ENCODE data around the gene KCNH1. TPM values are rescaled to one million over a fixed set of nuclear protein-coding genes. Genes with fewer than 3 reads are reported as not detected.

The KCNH1 gene, protein sequence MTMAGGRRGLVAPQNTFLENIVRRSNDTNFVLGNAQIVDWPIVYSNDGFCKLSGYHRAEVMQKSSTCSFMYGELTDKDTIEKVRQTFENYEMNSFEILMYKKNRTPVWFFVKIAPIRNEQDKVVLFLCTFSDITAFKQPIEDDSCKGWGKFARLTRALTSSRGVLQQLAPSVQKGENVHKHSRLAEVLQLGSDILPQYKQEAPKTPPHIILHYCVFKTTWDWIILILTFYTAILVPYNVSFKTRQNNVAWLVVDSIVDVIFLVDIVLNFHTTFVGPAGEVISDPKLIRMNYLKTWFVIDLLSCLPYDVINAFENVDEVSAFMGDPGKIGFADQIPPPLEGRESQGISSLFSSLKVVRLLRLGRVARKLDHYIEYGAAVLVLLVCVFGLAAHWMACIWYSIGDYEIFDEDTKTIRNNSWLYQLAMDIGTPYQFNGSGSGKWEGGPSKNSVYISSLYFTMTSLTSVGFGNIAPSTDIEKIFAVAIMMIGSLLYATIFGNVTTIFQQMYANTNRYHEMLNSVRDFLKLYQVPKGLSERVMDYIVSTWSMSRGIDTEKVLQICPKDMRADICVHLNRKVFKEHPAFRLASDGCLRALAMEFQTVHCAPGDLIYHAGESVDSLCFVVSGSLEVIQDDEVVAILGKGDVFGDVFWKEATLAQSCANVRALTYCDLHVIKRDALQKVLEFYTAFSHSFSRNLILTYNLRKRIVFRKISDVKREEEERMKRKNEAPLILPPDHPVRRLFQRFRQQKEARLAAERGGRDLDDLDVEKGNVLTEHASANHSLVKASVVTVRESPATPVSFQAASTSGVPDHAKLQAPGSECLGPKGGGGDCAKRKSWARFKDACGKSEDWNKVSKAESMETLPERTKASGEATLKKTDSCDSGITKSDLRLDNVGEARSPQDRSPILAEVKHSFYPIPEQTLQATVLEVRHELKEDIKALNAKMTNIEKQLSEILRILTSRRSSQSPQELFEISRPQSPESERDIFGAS
- total RNA-seq, result not detected
- total RNA-seq, result 0 reads per million in 2 donors

DNA sequence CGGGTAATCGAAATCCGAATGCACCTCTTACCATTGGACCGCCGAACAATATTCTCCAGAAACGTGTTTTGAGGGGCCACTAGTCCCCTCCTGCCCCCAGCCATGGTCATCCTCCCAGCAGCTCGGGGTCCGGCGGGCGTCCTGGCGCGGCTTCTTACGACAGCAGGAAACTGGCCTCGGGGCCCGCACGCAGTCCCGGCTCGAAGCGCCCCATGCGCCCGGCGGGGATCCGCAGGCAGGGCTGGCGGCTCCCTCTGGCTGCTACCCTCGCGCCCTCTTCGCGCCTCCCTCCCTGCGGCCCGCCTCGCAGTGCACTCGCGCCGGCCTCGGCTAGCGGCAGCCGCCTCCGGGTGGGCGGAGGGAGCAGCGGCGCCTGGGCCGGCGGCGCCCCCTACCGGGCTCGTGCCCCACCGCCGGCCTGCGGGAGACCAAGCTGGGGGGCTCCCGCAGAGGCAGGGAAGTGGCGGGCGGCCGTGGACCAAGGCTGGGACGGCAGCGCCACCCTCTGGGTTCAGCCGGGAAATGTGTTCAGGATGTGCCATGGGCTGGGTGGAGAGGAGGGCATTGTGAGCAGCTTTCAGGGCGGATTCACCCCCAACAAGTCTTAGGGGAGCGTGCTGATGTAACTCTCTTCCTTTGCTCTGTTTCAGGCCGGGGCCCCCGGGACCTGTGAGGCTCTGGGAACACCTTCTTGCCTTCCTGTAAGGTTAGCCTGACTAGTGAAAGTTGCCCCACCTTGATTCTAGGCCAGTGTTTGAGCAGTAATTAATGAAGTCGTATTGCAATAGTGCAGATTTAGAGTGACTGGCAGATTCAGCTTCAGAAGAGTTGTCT is at the start of gene KCNH1:
Gene KCNH1, minus strand, starts transcription at position 313 of the 834 bp plus-strand sequence. Its CDS starts 203 bp downstream, at position 110.
- Mint-ChIP-seq H3K36me3 (ENCODE audit: low read depth) (no peaks in the 10 kb centered on the region), H3K27me3 (peaks cover 68% of the 10 kb centered on the region), H3K27ac (no peak within 1 kb of the TSS), H3K4me1 (peaks cover 8% of the 10 kb centered on the region), H3K4me3 (peak within 1 kb of the TSS; percentile 80)
- ATAC-seq, result peak; percentile 91
- peak; percentile 56 to 65 (median 60) for DNase-seq
- no peaks in the 10 kb centered on the region for H3K9me3 ChIP-seq (ENCODE audit: control insufficient read depth, low read length, poor library complexity, severe bottlenecking)

DNA sequence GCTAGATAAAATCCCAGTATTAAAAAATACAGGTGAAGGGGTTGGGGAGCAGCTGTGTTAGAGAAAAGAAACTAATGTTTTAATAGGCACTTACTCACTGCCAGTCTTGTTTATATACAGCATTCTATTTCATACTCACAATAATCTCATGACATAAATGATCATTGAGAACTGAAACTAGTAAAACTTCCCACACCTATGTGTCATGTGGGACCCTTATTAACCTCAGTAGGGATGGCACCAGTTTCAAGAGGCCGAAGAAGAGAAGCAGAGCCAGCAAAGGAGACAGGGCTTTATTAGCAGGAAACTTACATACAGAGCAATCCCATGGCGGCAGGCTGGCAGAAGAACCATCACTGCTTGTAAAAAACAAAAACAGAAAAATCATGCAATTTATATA is 48.8 kb upstream of the KCNH1 start:
- Mint-ChIP-seq H3K4me1 (peaks cover 5% of the 10 kb centered on the region), H3K36me3 (ENCODE audit: low read depth) (no peaks in the 10 kb centered on the region), H3K27me3 (peaks cover 21% of the 10 kb centered on the region), H3K27ac (no peak overlapping the region), H3K4me3 (no peak overlapping the region)
- ATAC-seq, result no peak
- no peaks in the 10 kb centered on the region for H3K9me3 ChIP-seq (ENCODE audit: control insufficient read depth, low read length, poor library complexity, severe bottlenecking)
- no peak for DNase-seq

DNA sequence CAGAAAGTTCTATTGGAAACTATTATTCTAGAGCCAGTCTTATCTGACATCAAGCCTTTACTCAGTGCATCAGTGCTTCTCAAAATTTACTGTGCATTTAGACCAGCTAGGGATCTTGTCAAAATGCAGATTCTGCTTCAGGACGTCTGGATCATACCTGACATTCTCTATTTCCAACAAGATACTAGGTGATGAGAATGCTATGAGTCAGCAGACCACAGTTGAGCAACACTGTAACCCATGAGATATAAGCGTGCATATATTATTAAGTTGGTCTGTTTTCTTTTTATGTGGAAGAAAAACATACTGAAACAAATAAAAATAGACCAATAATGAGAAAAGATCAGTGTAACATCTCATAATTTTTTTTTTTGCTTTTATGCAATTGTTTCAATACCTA is 40.4 kb upstream of the KCNH1 start:
- Mint-ChIP-seq H3K27me3 (peaks cover 20% of the 10 kb centered on the region), H3K4me3 (no peak overlapping the region), H3K4me1 (peaks cover 3% of the 10 kb centered on the region), H3K36me3 (ENCODE audit: low read depth) (peaks cover 3% of the 10 kb centered on the region), H3K27ac (no peak overlapping the region)
- ATAC-seq (no peak), DNase-seq (no peak)
- H3K9me3 ChIP-seq (ENCODE audit: control insufficient read depth, low read length, poor library complexity, severe bottlenecking), result no peaks in the 10 kb centered on the region

DNA sequence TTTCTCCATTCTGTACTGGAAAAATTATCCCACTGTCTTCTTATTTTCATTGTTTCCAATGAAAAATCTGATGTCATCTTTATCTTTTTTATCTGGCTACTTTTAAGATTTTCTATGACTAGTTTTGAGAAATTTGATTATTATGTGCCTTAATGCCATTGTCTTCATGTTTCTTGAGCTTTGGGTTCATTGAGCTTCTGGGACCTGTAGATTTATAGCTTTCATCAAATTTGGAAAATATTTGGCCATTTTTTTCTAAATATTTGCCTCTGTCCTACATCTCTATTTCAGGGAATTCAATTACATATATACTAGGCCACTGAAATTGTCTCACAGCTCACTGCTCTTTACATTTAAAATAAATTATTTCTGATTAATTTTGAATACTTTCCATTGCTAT is 38.7 kb upstream of the KCNH1 start:
- ATAC-seq, result no peak
- Mint-ChIP-seq H3K4me1 (no peaks in the 10 kb centered on the region), H3K36me3 (ENCODE audit: low read depth) (peaks cover 3% of the 10 kb centered on the region), H3K27ac (no peak overlapping the region), H3K4me3 (no peak overlapping the region), H3K27me3 (peaks cover 11% of the 10 kb centered on the region)
- no peaks in the 10 kb centered on the region for H3K9me3 ChIP-seq (ENCODE audit: control insufficient read depth, low read length, poor library complexity, severe bottlenecking)
- no peak for DNase-seq

GRCh38 chr1:211169353-211169752 is 35.4 kb upstream of the KCNH1 start:
- Mint-ChIP-seq H3K4me3 (no peak overlapping the region), H3K27me3 (peaks cover 5% of the 10 kb centered on the region), H3K4me1 (no peaks in the 10 kb centered on the region), H3K27ac (no peak overlapping the region), H3K36me3 (ENCODE audit: low read depth) (peaks cover 7% of the 10 kb centered on the region)
- ATAC-seq (no peak), DNase-seq (no peak)
- H3K9me3 ChIP-seq (ENCODE audit: control insufficient read depth, low read length, poor library complexity, severe bottlenecking), result no peaks in the 10 kb centered on the region

GRCh38 chr1:211158866-211159265 is 24.9 kb upstream of the KCNH1 start:
- Mint-ChIP-seq H3K36me3 (ENCODE audit: low read depth) (no peaks in the 10 kb centered on the region), H3K4me1 (peaks cover 4% of the 10 kb centered on the region), H3K4me3 (no peak overlapping the region), H3K27ac (no peak overlapping the region), H3K27me3 (no peaks in the 10 kb centered on the region)
- no peaks in the 10 kb centered on the region for H3K9me3 ChIP-seq (ENCODE audit: control insufficient read depth, low read length, poor library complexity, severe bottlenecking)
- ATAC-seq, result no peak
- DNase-seq, result no peak

DNA sequence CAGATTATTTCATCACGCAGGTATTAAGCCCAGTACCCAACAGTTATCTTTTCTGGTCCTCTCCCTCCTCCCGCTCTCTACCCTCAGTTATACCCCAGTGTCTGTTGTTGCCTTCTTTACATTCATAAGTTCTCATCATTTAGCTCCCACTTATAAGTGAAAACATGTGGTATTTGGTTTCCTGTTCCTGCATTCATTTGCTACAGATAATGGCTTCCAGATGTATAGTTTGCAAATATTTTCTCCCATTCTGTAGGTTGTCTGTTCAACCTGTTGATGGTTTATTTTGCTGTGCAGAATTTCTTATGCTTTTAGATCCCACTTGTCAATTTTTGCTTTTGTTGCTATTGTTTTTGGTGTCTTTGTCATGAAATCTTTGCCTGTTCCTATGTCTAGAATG is 21.1 kb upstream of the KCNH1 start:
- Mint-ChIP-seq H3K36me3 (ENCODE audit: low read depth) (peaks cover 2% of the 10 kb centered on the region), H3K27ac (no peak overlapping the region), H3K4me3 (no peak overlapping the region), H3K27me3 (peaks cover 3% of the 10 kb centered on the region), H3K4me1 (peaks cover 4% of the 10 kb centered on the region)
- ATAC-seq (no peak), DNase-seq (no peak)
- H3K9me3 ChIP-seq (ENCODE audit: control insufficient read depth, low read length, poor library complexity, severe bottlenecking), result no peaks in the 10 kb centered on the region

DNA sequence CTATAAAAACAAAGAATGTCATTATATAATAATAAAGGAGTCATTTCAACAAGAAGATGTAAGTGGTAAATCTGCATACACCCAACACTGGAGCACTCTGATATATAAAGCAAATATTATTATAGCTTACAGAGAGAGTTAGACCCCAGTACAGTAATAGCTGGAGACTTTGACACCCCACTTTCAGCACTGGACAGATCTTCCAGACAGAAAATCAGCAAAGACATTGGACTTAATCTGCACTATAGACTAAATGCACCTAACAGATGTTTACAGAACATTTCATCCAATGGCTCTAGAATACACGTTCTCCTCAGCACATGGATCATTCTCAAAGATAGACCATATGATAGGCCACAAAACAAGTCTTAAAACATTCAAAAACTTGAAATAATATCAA is 20.0 kb upstream of the KCNH1 start:
- Mint-ChIP-seq H3K4me3 (no peak overlapping the region), H3K4me1 (peaks cover 4% of the 10 kb centered on the region), H3K36me3 (ENCODE audit: low read depth) (peaks cover 2% of the 10 kb centered on the region), H3K27ac (no peak overlapping the region), H3K27me3 (peaks cover 8% of the 10 kb centered on the region)
- H3K9me3 ChIP-seq (ENCODE audit: control insufficient read depth, low read length, poor library complexity, severe bottlenecking), result no peaks in the 10 kb centered on the region
- ATAC-seq (no peak), DNase-seq (no peak)

DNA sequence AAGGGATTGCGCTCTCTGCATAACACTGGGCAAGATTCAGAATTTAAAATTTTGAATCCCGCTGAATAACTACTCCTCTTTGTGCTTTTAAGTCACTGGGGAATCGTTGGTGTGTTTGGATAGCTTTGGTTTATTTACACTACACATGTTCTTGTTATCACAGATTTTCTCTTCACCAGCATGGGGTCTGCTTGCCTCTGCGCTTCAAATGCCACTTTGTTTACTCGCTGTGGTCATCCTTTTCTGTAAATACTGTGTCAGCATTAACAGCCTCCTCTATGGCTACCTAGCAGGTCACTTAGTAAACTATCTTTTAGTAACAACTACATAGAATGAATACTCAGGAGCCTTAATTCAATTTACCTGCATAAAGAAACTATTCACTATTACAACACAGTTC is 14.4 kb upstream of the KCNH1 start:
- Mint-ChIP-seq H3K27ac (no peak overlapping the region), H3K4me1 (no peaks in the 10 kb centered on the region), H3K4me3 (no peak overlapping the region), H3K36me3 (ENCODE audit: low read depth) (peaks cover 2% of the 10 kb centered on the region), H3K27me3 (peaks cover 44% of the 10 kb centered on the region)
- H3K9me3 ChIP-seq (ENCODE audit: control insufficient read depth, low read length, poor library complexity, severe bottlenecking), result peaks cover 2% of the 10 kb centered on the region
- DNase-seq (no peak), ATAC-seq (no peak)

DNA sequence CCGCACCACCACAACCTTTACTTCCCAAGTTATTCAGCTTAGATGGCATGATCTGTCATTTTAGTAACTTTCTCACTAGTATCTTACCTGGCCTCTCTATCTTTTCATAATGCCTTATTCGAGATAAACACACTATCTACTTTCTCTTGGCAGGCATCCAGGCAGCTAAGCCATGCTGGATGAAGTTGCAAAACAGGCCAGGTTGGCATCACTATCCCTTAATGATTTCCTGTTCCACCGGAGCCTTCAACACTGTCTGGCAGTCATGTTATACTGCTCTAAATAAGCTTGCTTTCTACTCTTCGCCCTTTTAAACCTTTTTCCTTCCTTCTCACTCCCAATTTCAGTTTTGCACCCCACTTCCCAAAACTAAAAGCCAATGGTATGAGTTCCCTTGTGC is 12.0 kb upstream of the KCNH1 start:
- ATAC-seq (no peak), DNase-seq (no peak)
- H3K4me1 Mint-ChIP-seq, result no peaks in the 10 kb centered on the region
- H3K36me3 Mint-ChIP-seq (ENCODE audit: low read depth), result peaks cover 2% of the 10 kb centered on the region
- no peak overlapping the region for H3K4me3 Mint-ChIP-seq
- peaks cover 59% of the 10 kb centered on the region for H3K27me3 Mint-ChIP-seq
- no peak overlapping the region for H3K27ac Mint-ChIP-seq
- H3K9me3 ChIP-seq (ENCODE audit: control insufficient read depth, low read length, poor library complexity, severe bottlenecking), result peaks cover 2% of the 10 kb centered on the region

GRCh38 chr1:211135342-211135950 is 1.5 kb upstream of the KCNH1 start:
- DNase-seq (no peak), ATAC-seq (peak; percentile 32)
- Mint-ChIP-seq H3K27me3 (peaks cover 76% of the 10 kb centered on the region), H3K4me3 (no peak overlapping the region), H3K4me1 (peaks cover 8% of the 10 kb centered on the region), H3K27ac (no peak overlapping the region), H3K36me3 (ENCODE audit: low read depth) (peaks cover 3% of the 10 kb centered on the region)
- no peaks in the 10 kb centered on the region for H3K9me3 ChIP-seq (ENCODE audit: control insufficient read depth, low read length, poor library complexity, severe bottlenecking)

- Mint-ChIP-seq H3K27ac (no peak overlapping the region), H3K4me3 (peak overlapping the region; percentile 80), H3K36me3 (ENCODE audit: low read depth) (no peaks in the 10 kb centered on the region), H3K27me3 (peaks cover 68% of the 10 kb centered on the region), H3K4me1 (peaks cover 8% of the 10 kb centered on the region)
- ATAC-seq (peak; percentile 32), DNase-seq (peak in 2 of 3 donors; percentile 8 to 10)
- no peaks in the 10 kb centered on the region for H3K9me3 ChIP-seq (ENCODE audit: control insufficient read depth, low read length, poor library complexity, severe bottlenecking)
Observed at GRCh38 chr1:211133393-211133835, 534 bp downstream of the KCNH1 start.

Measured in T-helper 17 cell (primary cell).